WTC11 (cell line): ENCODE results near the gene C9orf72. TPM values are rescaled to one million over a fixed set of nuclear protein-coding genes. Genes with fewer than 3 reads are reported as not detected.

Experiments used
- ATAC-seq: fragments of 200-7000 bp; cut with Tn5 transposase; 2 replicates; pipeline ENCODE4 v1.10.0; 2021; ENCODE audit warnings: mild to moderate bottlenecking, moderate library complexity
- CTCF ChIA-PET: fragments of 300-600 bp; sonication (Branson Sonifier 250); formaldehyde crosslinking; loops from one replicate; lab custom pipeline; 2021; ENCODE audit warnings: antibody characterized with exemption; lab: Charles Lee
- POLR2A ChIA-PET: fragments of 350-600 bp; sonication (Branson Sonifier 250); formaldehyde crosslinking; loops from one replicate; lab custom pipeline; 2021; ENCODE audit warnings: antibody characterized with exemption; lab: Charles Lee
- DNase-seq: peaks from one replicate; pipeline ENCODE4 v3.0.0; 2021; ENCODE audit warnings: low spot score
- H3K27ac Mint-ChIP-seq: 2 replicates; pipeline ENCODE4 v1.8.0; 2021; ENCODE audit warnings: mixed read lengths
- H3K27me3 Mint-ChIP-seq: 2 replicates; pipeline ENCODE4 v1.8.0; 2021; ENCODE audit warnings: low read depth, mild to moderate bottlenecking, moderate library complexity, mixed read lengths
- H3K36me3 Mint-ChIP-seq: 2 replicates; pipeline ENCODE4 v1.8.0; 2021; ENCODE audit warnings: mixed read lengths
- H3K4me1 Mint-ChIP-seq: 2 replicates; pipeline ENCODE4 v1.8.0; 2022; ENCODE audit warnings: mixed read lengths
- H3K4me3 Mint-ChIP-seq: 2 replicates; pipeline ENCODE4 v1.8.0; 2021; ENCODE audit warnings: mild to moderate bottlenecking, moderate library complexity, mixed read lengths
- H3K9me3 Mint-ChIP-seq: 2 replicates; pipeline ENCODE4 v1.8.0; 2021; ENCODE audit warnings: mixed read lengths
- CBFB ChIP-seq: sonication (generic); formaldehyde crosslinking; IDR thresholded peaks from 2 replicates; pipeline ENCODE4 v1.8.1; 2022; ENCODE audit warnings: mild to moderate bottlenecking, low read depth, missing genetic modification reagents
- CDX4 ChIP-seq: fragments of 250-450 bp; sonication (Bioruptor Pico); IDR thresholded peaks from 2 replicates; pipeline ENCODE4 v1.9.0; 2021; ENCODE audit warnings: moderate library complexity, mild to moderate bottlenecking, inconsistent platforms, borderline replicate concordance
- ESRRA ChIP-seq: sonication (generic); formaldehyde crosslinking; IDR thresholded peaks from 2 replicates; pipeline ENCODE4 v1.8.1; 2022; ENCODE audit warnings: mild to moderate bottlenecking, missing genetic modification reagents, borderline replicate concordance
- ETV6 ChIP-seq: sonication (generic); formaldehyde crosslinking; IDR thresholded peaks from 2 replicates; pipeline ENCODE4 v1.8.1; 2022; ENCODE audit warnings: mild to moderate bottlenecking, missing genetic modification reagents
- FOXJ3 ChIP-seq: sonication (generic); formaldehyde crosslinking; IDR thresholded peaks from 2 replicates; pipeline ENCODE4 v1.9.0; 2021; ENCODE audit warnings: missing genetic modification reagents, mild to moderate bottlenecking, borderline replicate concordance
- GRHL2 ChIP-seq: fragments of 250-450 bp; sonication (Bioruptor Pico); IDR thresholded peaks from 2 replicates; pipeline ENCODE4 v1.8.0; 2022; ENCODE audit warnings: mild to moderate bottlenecking, moderate library complexity; ENCODE audit not compliant: insufficient replicate concordance, severe bottlenecking
- GTF2I ChIP-seq: fragments of 250-450 bp; sonication (Bioruptor Pico); conservative IDR thresholded peaks from 2 replicates; pipeline ENCODE4 v1.4.0; 2021; ENCODE audit warnings: mild to moderate bottlenecking
- IRF2 ChIP-seq: sonication (generic); formaldehyde crosslinking; IDR thresholded peaks from 2 replicates; pipeline ENCODE4 v1.8.0; 2022; ENCODE audit warnings: low read depth, missing genetic modification reagents, borderline replicate concordance
- KAT7 ChIP-seq: sonication (generic); formaldehyde crosslinking; IDR thresholded peaks from 2 replicates; pipeline ENCODE4 v1.8.1; 2023; ENCODE audit warnings: missing genetic modification reagents, mild to moderate bottlenecking, borderline replicate concordance
- NR3C1 ChIP-seq: sonication (generic); formaldehyde crosslinking; conservative IDR thresholded peaks from 2 replicates; pipeline ENCODE4 v1.8.1; 2023; ENCODE audit warnings: low read depth, mild to moderate bottlenecking, missing genetic modification reagents
- PRDM15 ChIP-seq: sonication (generic); formaldehyde crosslinking; IDR thresholded peaks from 2 replicates; pipeline ENCODE4 v1.8.0; 2022; ENCODE audit warnings: missing genetic modification reagents
- SOX15 ChIP-seq: fragments of 250-450 bp; sonication (Bioruptor Pico); IDR thresholded peaks from 2 replicates; pipeline ENCODE4 v1.9.0; 2021; ENCODE audit warnings: mild to moderate bottlenecking
- SP1 ChIP-seq: sonication (generic); formaldehyde crosslinking; conservative IDR thresholded peaks from 2 replicates; pipeline ENCODE4 v1.8.1; 2022; ENCODE audit warnings: missing genetic modification reagents
- TEAD1 ChIP-seq: sonication (generic); formaldehyde crosslinking; IDR thresholded peaks from 2 replicates; pipeline ENCODE4 v1.8.0; 2022; ENCODE audit warnings: mild to moderate bottlenecking, missing genetic modification reagents
- ZBTB43 ChIP-seq: sonication (generic); formaldehyde crosslinking; IDR thresholded peaks from 2 replicates; pipeline ENCODE4 v1.8.1; 2023; ENCODE audit warnings: mild to moderate bottlenecking, missing genetic modification reagents
- ZNF219 ChIP-seq: sonication (generic); formaldehyde crosslinking; IDR thresholded peaks from 2 replicates; pipeline ENCODE4 v1.8.0; 2023; ENCODE audit warnings: missing genetic modification reagents, mild to moderate bottlenecking, borderline replicate concordance
- ZNF317 ChIP-seq: sonication (generic); formaldehyde crosslinking; IDR thresholded peaks from 2 replicates; pipeline ENCODE4 v1.8.1; 2023; ENCODE audit warnings: low read depth, mild to moderate bottlenecking, moderate library complexity, missing genetic modification reagents, borderline replicate concordance
- ZNF532 ChIP-seq: fragments of 250-450 bp; sonication (Bioruptor Pico); IDR thresholded peaks from 2 replicates; pipeline ENCODE4 v1.9.0; 2021; ENCODE audit warnings: mild to moderate bottlenecking, borderline replicate concordance
- ZNF671 ChIP-seq: fragments of 250-450 bp; sonication (Bioruptor Pico); IDR thresholded peaks from 2 replicates; pipeline ENCODE4 v1.8.0; 2021; ENCODE audit warnings: mild to moderate bottlenecking
- total RNA-seq: library from RNA; stranded (reverse); gene quantifications from 3 replicates; pipeline ENCODE4 v1.2.3, GENCODE V29; 2021

The C9orf72 gene
- total RNA-seq, 1 experiment from 2014 or later: 21.5 TPM

GRCh38 chr9:27566118-27566517 lies 7.2 kb downstream of the C9orf72 start (continued):
- TF ChIP-seq ZNF532 (CRISPR knock-in tag): no peak
- no peak for TF ChIP-seq ESRRA
- TF ChIP-seq PRDM15: no peak

GRCh38 chr9:27565696-27566095 lies 7.6 kb downstream of the C9orf72 start:
- ATAC-seq (no peak), DNase-seq (no peak)
- H3K4me3 Mint-ChIP-seq: no peak overlapping the region
- ChIA-PET POLR2A (no interaction called here), CTCF (no interaction called here)
- no peaks in the 10 kb centered on the region for H3K9me3 Mint-ChIP-seq
- no peaks in the 10 kb centered on the region for H3K27me3 Mint-ChIP-seq
- H3K36me3 Mint-ChIP-seq: peaks cover 30% of the 10 kb centered on the region
- no peak for TF ChIP-seq ZNF671 (CRISPR knock-in tag)
- no peak for TF ChIP-seq GTF2I (CRISPR knock-in tag)
- TF ChIP-seq KAT7 (CRISPR knock-in tag): no peak
- TF ChIP-seq ZNF219 (CRISPR knock-in tag): no peak
- TF ChIP-seq CDX4 (CRISPR knock-in tag): no peak
- TF ChIP-seq IRF2 (CRISPR knock-in tag): no peak
- no peak for TF ChIP-seq ETV6 (CRISPR knock-in tag)
- TF ChIP-seq ZNF317 (CRISPR knock-in tag): no peak
- no peak for TF ChIP-seq ZBTB43 (CRISPR knock-in tag)
- TF ChIP-seq SP1: no peak
- TF ChIP-seq NR3C1 (CRISPR knock-in tag): no peak
- TF ChIP-seq SOX15 (CRISPR knock-in tag): no peak
- TF ChIP-seq CBFB (CRISPR knock-in tag): no peak
- no peak for TF ChIP-seq TEAD1 (CRISPR knock-in tag)
- no peak for TF ChIP-seq FOXJ3 (CRISPR knock-in tag)
- TF ChIP-seq GRHL2: no peak
- peaks cover under 1% of the 10 kb centered on the region; the same call in 1 of the 2 replicates for H3K4me1 Mint-ChIP-seq
- no peak overlapping the region for H3K27ac Mint-ChIP-seq
